SK-N-SH (cell line): ENCODE results near the gene YAP1. TPM values are rescaled to one million over a fixed set of nuclear protein-coding genes. Genes with fewer than 3 reads are reported as not detected.

Source experiments
- CTCF ChIA-PET: fragments of 300-600, 350-600 bp; formaldehyde crosslinking; extraction: SDS; loops from one replicate; lab custom pipeline; 2021; lab: Yijun Ruan, JAX
- POLR2A ChIA-PET: fragments of 350-600 bp; sonication (Branson Sonifier 250); formaldehyde crosslinking; extraction: SDS; loops from one replicate; lab custom pipeline; 2020; ENCODE audit warnings: antibody characterized with exemption, inconsistent platforms; lab: Yijun Ruan, JAX
- DNase-seq: peaks from one replicate; pipeline ENCODE4 v3.0.0; 2012
- H2AFZ ChIP-seq: fragments of 200-600 bp; sonication (generic); 2 replicates; pipeline ENCODE4 v1.8.1; 2016; ENCODE audit warnings: antibody characterized with exemption, mild to moderate bottlenecking, low read depth
- H3F3A ChIP-seq: fragments of 200-600 bp; sonication (generic); replicated peaks from 2 replicates; pipeline ENCODE3; 2016; ENCODE audit warnings: antibody characterized with exemption, mild to moderate bottlenecking; ENCODE audit not compliant: insufficient read depth
- H3K27ac ChIP-seq, 2 experiments: fragments of 200-500 bp in 1 of 2; fragments of 200-600 bp in 1 of 2; sonication (Bioruptor generic) in 1 of 2; sonication (generic), shearing (Covaris generic) in 1 of 2; 2 replicates each; pipeline versions ENCODE4 v1.5.1 to v1.6.1; 2014 to 2016; ENCODE audit warnings: low read depth in 2 of 2, inconsistent platforms in 1 of 2, low read length in 1 of 2, mild to moderate bottlenecking in 1 of 2, mixed read lengths in 1 of 2
- H3K27me3 ChIP-seq: fragments of 200-600 bp; sonication (generic), shearing (Covaris generic); 2 replicates; pipeline ENCODE4 v1.6.1; 2016; ENCODE audit warnings: mixed run types; ENCODE audit not compliant: insufficient read depth
- H3K36me3 ChIP-seq, 2 experiments: fragments of 200-500 bp in 1 of 2; fragments of 200-600 bp in 1 of 2; sonication (Bioruptor generic) in 1 of 2; sonication (generic) in 1 of 2; replicated peaks in 1 of 2; 2 replicates each; pipeline versions ENCODE3 to v1.5.1; 2014 to 2016; ENCODE audit warnings: low read length in 1 of 2, mild to moderate bottlenecking in 1 of 2; ENCODE audit not compliant: insufficient read depth in 2 of 2, control insufficient read depth in 1 of 2
- H3K4me1 ChIP-seq, 2 experiments: fragments of 200-500 bp in 1 of 2; fragments of 200-600 bp in 1 of 2; sonication (Bioruptor generic) in 1 of 2; sonication (generic), shearing (Covaris generic) in 1 of 2; 2 replicates each; pipeline versions ENCODE4 v1.5.1 to v1.6.1; 2014 to 2016; ENCODE audit warnings: low read depth in 1 of 2, low read length in 1 of 2, mixed run types in 1 of 2; ENCODE audit not compliant: insufficient read depth in 2 of 2, control insufficient read depth in 1 of 2
- H3K4me2 ChIP-seq: fragments of 200-600 bp; sonication (generic), shearing (Covaris generic); 2 replicates; pipeline ENCODE4 v1.6.1; 2017; ENCODE audit warnings: mixed run types
- H3K4me3 ChIP-seq, 2 experiments: fragments of 200-500 bp in 1 of 2; fragments of 200-600 bp in 1 of 2; sonication (Bioruptor generic) in 1 of 2; sonication (generic), shearing (Covaris generic) in 1 of 2; 2 replicates each; pipeline versions ENCODE4 v1.5.1 to v1.8.1; 2014 to 2016; ENCODE audit warnings: low read depth in 2 of 2, inconsistent platforms in 1 of 2, low read length in 1 of 2, mild to moderate bottlenecking in 1 of 2, mixed read lengths in 1 of 2, moderate library complexity in 1 of 2
- H3K79me2 ChIP-seq: fragments of 200-600 bp; sonication (generic); 2 replicates; pipeline ENCODE4 v1.8.1; 2017; ENCODE audit warnings: mild to moderate bottlenecking; ENCODE audit not compliant: insufficient read depth
- H3K9ac ChIP-seq: fragments of 200-600 bp; sonication (generic); 2 replicates; pipeline ENCODE4 v1.6.1; 2017; ENCODE audit warnings: mixed run types
- H3K9me2 ChIP-seq: fragments of 200-600 bp; sonication (generic); 2 replicates; pipeline ENCODE4 v1.6.1; 2017; ENCODE audit warnings: mixed run types
- H3K9me3 ChIP-seq: fragments of 200-600 bp; sonication (generic); 2 replicates; pipeline ENCODE4 v1.6.1; 2017; ENCODE audit warnings: mixed run types, mild to moderate bottlenecking, moderate library complexity
- H4K20me1 ChIP-seq: fragments of 200-600 bp; sonication (generic); 2 replicates; pipeline ENCODE4 v1.6.1; 2017; ENCODE audit warnings: mild to moderate bottlenecking, mixed run types; ENCODE audit not compliant: insufficient read depth
- CHD2 ChIP-seq: fragments of 150-350 bp; IDR thresholded peaks from 2 replicates; pipeline ENCODE4 v1.6.1; 2018; ENCODE audit warnings: low read length; ENCODE audit not compliant: partially characterized antibody
- CTCF ChIP-seq: fragments of 200-600 bp; sonication (generic); IDR thresholded peaks from 2 replicates; pipeline ENCODE4 v1.6.1; 2017; ENCODE audit warnings: antibody characterized with exemption, mild to moderate bottlenecking, moderate library complexity
- ELF1 ChIP-seq: IDR thresholded peaks from 2 replicates; pipeline ENCODE4 v1.4.0; 2012
- EZH2phosphoT487 ChIP-seq: fragments of 200-600 bp; sonication (generic); IDR thresholded peaks from 2 replicates; pipeline ENCODE4 v1.6.1; 2017; ENCODE audit warnings: low read depth, mixed run types, mild to moderate bottlenecking, antibody characterized with exemption, moderate library complexity, borderline replicate concordance
- FOSL2 ChIP-seq: IDR thresholded peaks from 2 replicates; pipeline ENCODE4 v1.4.0; 2012; ENCODE audit warnings: low read depth, mild to moderate bottlenecking, moderate library complexity, borderline replicate concordance
- FOXJ3 ChIP-seq: sonication (generic); formaldehyde crosslinking; IDR thresholded peaks from 2 replicates; pipeline ENCODE4 v1.5.1; 2020; ENCODE audit warnings: mild to moderate bottlenecking, missing genetic modification reagents
- GABPA ChIP-seq: IDR thresholded peaks from 2 replicates; pipeline ENCODE4 v1.4.0; 2012; ENCODE audit warnings: low read depth, mild to moderate bottlenecking
- IRF3 ChIP-seq: fragments of 150-350 bp; IDR thresholded peaks from 2 replicates; pipeline ENCODE4 v1.6.1; 2016; ENCODE audit warnings: mild to moderate bottlenecking, low read depth, low read length
- JUND ChIP-seq: IDR thresholded peaks from 2 replicates; pipeline ENCODE4 v1.4.0; 2012
- PBX3 ChIP-seq: IDR thresholded peaks from 2 replicates; pipeline ENCODE4; 2012
- REST ChIP-seq: IDR thresholded peaks from 2 replicates; pipeline ENCODE4 v1.6.1; 2012; ENCODE audit warnings: mild to moderate bottlenecking, low read depth, low read length, moderate library complexity
- RFX5 ChIP-seq: IDR thresholded peaks from 2 replicates; pipeline ENCODE4 v1.6.1; 2012; ENCODE audit warnings: mild to moderate bottlenecking, improper control_type of control experiment, low read length
- USF1 ChIP-seq: IDR thresholded peaks from 2 replicates; pipeline ENCODE4 v1.4.0; 2012; ENCODE audit warnings: low read depth, borderline replicate concordance
- USF2 ChIP-seq: fragments of 150-350 bp; IDR thresholded peaks from 2 replicates; pipeline ENCODE4 v1.6.1; 2017; ENCODE audit warnings: antibody characterized with exemption, low read length, low read depth, borderline replicate concordance
- YY1 ChIP-seq: IDR thresholded peaks from 2 replicates; pipeline ENCODE4 v1.4.0; 2012; ENCODE audit warnings: low read depth, mild to moderate bottlenecking
- WGBS: methylation state at CpG from one replicate; pipeline ENCODE4 v1.1.6; 2017; ENCODE audit warnings: low lambda C conversion rate; 5-methylcytosine and 5-hydroxymethylcytosine counted together
- polyA plus RNA-seq, 3 experiments: library from polyadenylated mRNA; depleted of rRNA; stranded (reverse); fragments of >200 nt; gene quantifications; 2 replicates each; pipeline ENCODE4 v1.2.3, GENCODE V29; 2012

YAP1 gene
- polyA plus RNA-seq, 1 of the 3 experiments (the other 2 are of a cell fraction): 53.2 TPM

GRCh38 chr11:102108734-102109440 lies 1.4 kb upstream of the YAP1 start (continued):
- TF ChIP-seq REST: no peak

GRCh38 chr11:102110761-102111010 lies 439 bp downstream of the YAP1 start:
- no peak for DNase-seq
- TF ChIP-seq CTCF (no peak), ELF1 (no peak), GABPA (no peak), PBX3 (no peak), FOXJ3 (CRISPR knock-in tag) (no peak), CHD2 (no peak), YY1 (no peak), JUND (no peak), IRF3 (no peak), FOSL2 (no peak), RFX5 (no peak), USF1 (no peak), EZH2phosphoT487 (no peak), USF2 (no peak)
- H3K9me2 ChIP-seq: no peaks in the 10 kb centered on the region
- H3K9ac ChIP-seq: peak overlapping the region; percentile 91
- peak overlapping the region; percentile 71 to 92 for H3K4me3 ChIP-seq
- peaks cover 59% of the 10 kb centered on the region for H3K79me2 ChIP-seq
- peaks cover 3 to 27% of the 10 kb centered on the region in 2 experiments; a peak in 3 of 4 replicates for H3K4me1 ChIP-seq
- H4K20me1 ChIP-seq: no peaks in the 10 kb centered on the region
- ChIA-PET CTCF (no interaction called here), POLR2A (no interaction called here)
- peaks cover 42% of the 10 kb centered on the region for H3F3A ChIP-seq
- H2AFZ ChIP-seq: peak overlapping the region; percentile 61; the same call in 1 of the 2 replicates
- no peaks in the 10 kb centered on the region for H3K27me3 ChIP-seq
- no peaks in the 10 kb centered on the region for H3K9me3 ChIP-seq
- peak overlapping the region; percentile 83 for H3K4me2 ChIP-seq
- no CpG with 5 or more reads among the region's 31 CpGs for WGBS
- H3K27ac ChIP-seq: peak overlapping the region; percentile 86 to 97
- peaks cover 2 to 9% of the 10 kb centered on the region in 2 experiments for H3K36me3 ChIP-seq
